ENCODE results near the gene ATG13. TPM values are rescaled to one million over a fixed set of nuclear protein-coding genes. Genes with fewer than 3 reads are reported as not detected.

Gene ATG13
- total RNA-seq, 1 donor from 2014 or later, result 78.5 TPM

DNA sequence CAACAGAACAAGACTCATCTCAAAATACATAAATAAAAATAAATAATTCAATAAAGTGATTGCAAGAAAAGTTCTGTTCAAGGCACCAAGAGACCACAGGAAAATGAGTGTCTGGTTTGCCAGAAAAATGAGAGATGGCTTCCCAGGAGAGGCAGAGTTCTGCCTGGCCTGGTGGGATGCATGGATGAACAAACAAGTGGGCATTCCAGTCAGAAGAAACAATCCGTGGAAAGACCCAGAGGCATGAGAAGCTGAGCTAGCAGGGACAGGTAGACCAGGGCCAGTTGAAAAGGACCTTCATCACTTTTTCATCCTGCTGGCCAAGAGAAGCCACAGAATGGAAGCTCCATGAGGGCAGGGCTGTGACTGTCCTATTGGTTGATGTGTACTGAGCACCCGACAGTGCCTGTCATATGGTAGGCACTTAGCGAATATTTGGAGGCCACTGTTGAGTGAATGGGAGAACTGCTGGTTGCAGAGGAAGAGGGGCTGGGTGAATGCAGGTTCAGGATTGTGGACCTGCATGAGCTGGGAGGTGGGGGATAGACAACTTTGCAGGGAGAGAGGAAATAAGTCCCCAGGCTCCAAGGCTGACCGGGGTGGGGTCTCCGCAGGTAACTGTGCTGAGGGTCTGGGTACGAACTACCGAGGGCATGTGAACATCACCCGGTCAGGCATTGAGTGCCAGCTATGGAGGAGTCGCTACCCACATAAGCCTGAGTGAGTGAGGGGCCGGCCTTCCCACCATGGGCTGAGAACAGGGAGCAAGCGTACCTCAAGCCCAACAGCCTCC is 105.4 kb downstream of the ATG13 start:
- no peak for DNase-seq (ENCODE audit: low read depth)

DNA sequence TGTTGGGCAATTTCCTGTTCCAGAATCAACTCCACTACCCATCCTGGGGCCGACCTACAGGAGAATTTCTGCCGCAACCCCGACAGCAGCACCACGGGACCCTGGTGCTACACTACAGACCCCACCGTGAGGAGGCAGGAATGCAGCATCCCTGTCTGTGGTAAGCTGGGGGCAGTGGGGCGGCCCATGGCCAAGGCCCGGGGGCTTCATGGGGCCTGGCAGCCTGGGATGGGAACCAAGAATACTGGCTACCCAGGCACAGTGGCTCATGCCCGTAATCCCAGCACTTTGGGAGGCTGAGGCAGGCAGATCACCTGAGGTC is 106.0 kb downstream of the ATG13 start:
- DNase-seq (ENCODE audit: low read depth), result no peak

DNA sequence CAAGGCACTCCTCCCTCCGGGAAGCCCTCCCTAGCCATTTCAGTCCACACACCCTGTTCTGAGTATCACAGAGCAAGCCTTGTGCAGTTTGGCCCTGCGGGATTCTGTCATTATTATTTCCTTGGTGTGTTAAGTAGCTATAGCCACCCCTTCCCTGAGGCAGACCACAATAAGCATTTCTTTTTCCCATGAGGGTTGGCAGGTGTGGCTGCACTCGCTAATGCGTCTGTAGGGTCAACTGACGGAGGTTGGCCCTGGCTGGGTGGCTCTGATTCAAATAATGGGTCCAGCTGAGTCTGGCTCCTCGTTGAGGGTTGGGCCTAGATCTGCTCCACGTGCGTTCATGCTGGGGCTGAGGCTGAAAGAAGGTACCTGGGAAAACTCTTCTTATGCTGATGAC is 106.7 kb downstream of the ATG13 start:
- no peak for DNase-seq (ENCODE audit: low read depth)

Other genes starting within 250 kb of the ATG13 start
- gene MDK, start 235.9 kb upstream of the ATG13 start, total RNA-seq, result 22.5 and 26.7 TPM in 2 replicates
- not detected in 2 replicates for gene CHRM4, start 225.8 kb upstream of the ATG13 start, total RNA-seq
- gene AMBRA1, start 23.5 kb upstream of the ATG13 start, total RNA-seq, result 24.0 and 38.3 TPM in 2 replicates
- 4.3 and 6.8 TPM in 2 replicates for gene HARBI1, start 326 bp upstream of the ATG13 start, total RNA-seq
- gene ARHGAP1, start 83.1 kb downstream of the ATG13 start, total RNA-seq, result 19.4 and 42.6 TPM in 2 replicates
- gene ZNF408, start 83.5 kb downstream of the ATG13 start, total RNA-seq, result 4.3 and 7.8 TPM in 2 replicates
- 1.1 TPM in 1 of 2 replicates, not detected in the other for gene F2, start 101.7 kb downstream of the ATG13 start, total RNA-seq
- 56.1 and 97.0 TPM in 2 replicates for gene CKAP5, start 228.7 kb downstream of the ATG13 start, total RNA-seq

All from renal cortical epithelial cell (primary cell).